Choroid plexus epithelial cell (primary cell): ENCODE data around the gene SLC18A2.
"Not testable (repeated sequence)": the region's sequence is repeated elsewhere in the genome, so short reads cannot be mapped to it uniquely, and the experiment has no call there.

ENCODE experiments used
- DNase-seq: peaks from one replicate; pipeline ENCODE4 v3.0.0-alpha.2; 2010; ENCODE audit warnings: low read depth
- H3K4me3 ChIP-seq: 2 replicates; pipeline ENCODE4 v1.5.1; 2011; ENCODE audit warnings: low read depth, mild to moderate bottlenecking, control low read depth, low read length, moderate library complexity
- TF ChIP-seq, protein P1 (sequence below): conservative IDR thresholded peaks from 2 replicates; pipeline ENCODE4 v1.5.1; 2011; ENCODE audit warnings: low read depth, mild to moderate bottlenecking, control low read depth, inconsistent platforms, low read length, moderate library complexity

The SLC18A2 gene

DNA sequence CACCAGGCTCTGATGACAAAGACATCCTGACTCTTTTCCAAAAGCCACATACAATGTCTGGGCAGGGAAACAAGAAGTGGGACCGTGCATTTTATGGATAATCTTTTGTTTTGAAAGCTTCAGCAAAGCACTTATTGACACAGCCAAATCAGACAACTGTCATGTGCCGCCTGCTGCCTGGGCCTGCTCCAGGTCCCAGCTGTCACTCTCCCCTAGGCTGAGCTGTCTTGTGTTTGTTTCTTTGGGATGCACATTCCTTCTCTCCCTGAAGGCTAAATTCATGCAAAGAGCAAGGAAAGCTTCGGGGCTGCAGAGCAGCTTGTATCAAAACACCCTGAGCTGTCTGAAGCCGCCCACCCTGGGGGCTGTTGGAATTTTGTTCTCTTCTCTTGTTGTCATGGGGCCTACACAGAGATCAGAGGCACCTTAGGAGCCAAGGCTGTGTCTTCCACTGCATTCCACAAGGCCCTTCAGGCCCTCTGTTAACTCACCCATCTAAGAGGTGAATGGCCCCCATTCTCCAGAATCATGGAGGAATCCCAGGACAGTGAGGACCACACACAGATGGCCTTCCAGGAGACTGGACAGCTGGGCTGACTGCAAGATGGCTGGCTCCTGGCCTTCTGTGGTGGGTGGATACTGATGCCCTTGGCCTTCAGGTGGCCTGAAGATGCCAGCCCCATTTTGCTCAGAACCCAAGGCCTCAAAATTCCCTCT, 17.8 kb upstream of the SLC18A2 start:
- TF ChIP-seq, protein P1, sequence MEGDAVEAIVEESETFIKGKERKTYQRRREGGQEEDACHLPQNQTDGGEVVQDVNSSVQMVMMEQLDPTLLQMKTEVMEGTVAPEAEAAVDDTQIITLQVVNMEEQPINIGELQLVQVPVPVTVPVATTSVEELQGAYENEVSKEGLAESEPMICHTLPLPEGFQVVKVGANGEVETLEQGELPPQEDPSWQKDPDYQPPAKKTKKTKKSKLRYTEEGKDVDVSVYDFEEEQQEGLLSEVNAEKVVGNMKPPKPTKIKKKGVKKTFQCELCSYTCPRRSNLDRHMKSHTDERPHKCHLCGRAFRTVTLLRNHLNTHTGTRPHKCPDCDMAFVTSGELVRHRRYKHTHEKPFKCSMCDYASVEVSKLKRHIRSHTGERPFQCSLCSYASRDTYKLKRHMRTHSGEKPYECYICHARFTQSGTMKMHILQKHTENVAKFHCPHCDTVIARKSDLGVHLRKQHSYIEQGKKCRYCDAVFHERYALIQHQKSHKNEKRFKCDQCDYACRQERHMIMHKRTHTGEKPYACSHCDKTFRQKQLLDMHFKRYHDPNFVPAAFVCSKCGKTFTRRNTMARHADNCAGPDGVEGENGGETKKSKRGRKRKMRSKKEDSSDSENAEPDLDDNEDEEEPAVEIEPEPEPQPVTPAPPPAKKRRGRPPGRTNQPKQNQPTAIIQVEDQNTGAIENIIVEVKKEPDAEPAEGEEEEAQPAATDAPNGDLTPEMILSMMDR: no peak
- no peak overlapping the region for H3K4me3 ChIP-seq
- DNase-seq: no peak

- TF ChIP-seq, protein P1: no peak
- H3K4me3 ChIP-seq: no peak overlapping the region
- no peak for DNase-seq
Observed at GRCh38 chr10:117223693-117224430, 17.1 kb upstream of the SLC18A2 start.

GRCh38 chr10:117224881-117225280, 16.0 kb upstream of the SLC18A2 start:
- TF ChIP-seq, protein P1: no peak
- no peak for DNase-seq
- H3K4me3 ChIP-seq: no peak overlapping the region

DNA sequence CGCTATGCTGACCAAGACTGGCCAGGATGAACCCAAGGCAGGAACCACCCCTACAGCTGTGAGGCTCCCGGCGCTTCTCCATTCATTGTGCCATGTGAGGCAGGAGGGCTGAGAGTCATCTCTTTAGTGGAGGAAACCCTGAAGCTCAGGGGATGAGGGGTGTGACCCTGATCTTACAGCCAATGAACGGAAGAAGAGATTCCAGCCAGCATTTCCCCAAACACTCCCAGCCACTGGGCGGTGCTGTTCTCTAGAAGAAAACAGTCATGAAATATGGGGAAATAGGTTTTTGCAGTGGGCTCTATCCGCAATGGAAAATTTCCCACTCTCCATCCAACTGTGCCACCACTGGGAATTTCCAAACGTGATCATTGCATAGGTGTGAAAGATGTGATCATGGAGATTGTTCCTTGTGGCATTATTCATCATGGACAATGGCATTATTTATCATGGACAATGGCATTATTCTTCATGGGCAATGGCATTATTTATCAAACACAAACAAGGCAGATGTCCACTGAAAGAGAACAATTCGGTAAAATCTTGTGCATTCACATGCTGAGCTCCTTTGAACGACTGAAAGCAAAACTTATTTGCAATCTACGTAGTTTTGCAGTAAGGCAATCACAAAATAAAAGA, 14.0 kb upstream of the SLC18A2 start:
- no peak overlapping the region for H3K4me3 ChIP-seq
- TF ChIP-seq, protein P1: peak; percentile 83
- peak; percentile 57 for DNase-seq

GRCh38 chr10:117228210-117228609, 12.7 kb upstream of the SLC18A2 start:
- no peak overlapping the region for H3K4me3 ChIP-seq
- TF ChIP-seq, protein P1: no peak
- DNase-seq: no peak

DNA sequence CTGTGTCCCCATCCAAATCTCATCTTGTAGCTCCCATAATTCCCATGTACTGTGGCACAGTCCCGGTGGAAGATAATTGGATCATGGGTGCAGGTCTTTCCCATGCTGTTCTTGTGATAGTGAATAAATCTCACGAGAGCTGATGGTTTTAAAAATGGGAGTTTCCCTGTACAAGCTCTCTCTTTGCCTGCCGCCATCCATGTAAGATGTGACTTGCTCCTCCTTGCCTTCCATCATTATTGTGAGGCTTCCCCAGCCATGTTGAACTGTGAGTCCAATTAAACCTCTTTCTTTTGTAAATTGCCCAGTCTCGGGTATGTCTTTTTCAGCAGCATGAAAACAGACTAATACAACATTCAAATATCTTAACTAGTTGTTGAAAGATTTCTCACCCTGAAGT, 10.8 kb upstream of the SLC18A2 start:
- H3K4me3 ChIP-seq, DNase-seq: not testable (repeated sequence)

GRCh38 chr10:117237401-117237991, 3.4 kb upstream of the SLC18A2 start:
- no peak for DNase-seq
- TF ChIP-seq, protein P1: no peak

More at GRCh38 chr10:117237401-117237991, 3.4 kb upstream of the SLC18A2 start:
- H3K4me3 ChIP-seq: no peak overlapping the region
